ENCODE measurements around the gene KAZN.

KAZN gene

GRCh38 chr1:15046487-15047165 lies 448.1 kb downstream of the KAZN start:
- DNase-seq = peak; percentile 17

- no peak for DNase-seq
Measured at GRCh38 chr1:15047237-15047636, 448.8 kb downstream of the KAZN start.

- no peak for DNase-seq
Measured at GRCh38 chr1:15048437-15048980, 450.0 kb downstream of the KAZN start.

GRCh38 chr1:15049067-15049466 lies 450.6 kb downstream of the KAZN start:
- DNase-seq = no peak

- no peak for DNase-seq
Measured at GRCh38 chr1:15051882-15052528, 453.5 kb downstream of the KAZN start.

GRCh38 chr1:15053153-15053552 lies 454.7 kb downstream of the KAZN start:
- no peak for DNase-seq

- no peak for DNase-seq
Measured at GRCh38 chr1:15055736-15056415, 457.4 kb downstream of the KAZN start.

GRCh38 chr1:15056515-15057285 lies 458.2 kb downstream of the KAZN start:
- no peak for DNase-seq

GRCh38 chr1:15057834-15058233 lies 459.3 kb downstream of the KAZN start:
- DNase-seq = no peak

- DNase-seq = no peak
Measured at GRCh38 chr1:15058261-15058660, 459.8 kb downstream of the KAZN start.

- DNase-seq = no peak
Measured at GRCh38 chr1:15060104-15060503, 461.6 kb downstream of the KAZN start.

GRCh38 chr1:15062479-15063099 lies 464.1 kb downstream of the KAZN start:
- no peak for DNase-seq

- DNase-seq = no peak
Measured at GRCh38 chr1:15063346-15063745, 464.9 kb downstream of the KAZN start.

GRCh38 chr1:15063783-15064182 lies 465.3 kb downstream of the KAZN start:
- DNase-seq = no peak

GRCh38 chr1:15064217-15064929 lies 465.9 kb downstream of the KAZN start:
- DNase-seq = no peak

- DNase-seq = no peak
Measured at GRCh38 chr1:15065291-15065690, 466.8 kb downstream of the KAZN start.

- DNase-seq = no peak
Measured at GRCh38 chr1:15065736-15066135, 467.3 kb downstream of the KAZN start.

GRCh38 chr1:15066191-15066590 lies 467.7 kb downstream of the KAZN start:
- DNase-seq = no peak

- DNase-seq = no peak
Measured at GRCh38 chr1:15067148-15067547, 468.7 kb downstream of the KAZN start.

GRCh38 chr1:15068152-15068551 lies 469.7 kb downstream of the KAZN start:
- DNase-seq = no peak

GRCh38 chr1:15068997-15069396 lies 470.5 kb downstream of the KAZN start:
- no peak for DNase-seq

GRCh38 chr1:15070145-15070748 lies 471.8 kb downstream of the KAZN start:
- DNase-seq = no peak

All from KG1 (cell line).